GM19455 (cell line): ENCODE data around the gene LGALS9.

Source experiments
- ATAC-seq: cut with Tn5 transposase; IDR thresholded peaks from one replicate; pipeline ENCODE4 v1.9.1; 2021; ENCODE audit not compliant: unreplicated experiment

The LGALS9 gene

DNA sequence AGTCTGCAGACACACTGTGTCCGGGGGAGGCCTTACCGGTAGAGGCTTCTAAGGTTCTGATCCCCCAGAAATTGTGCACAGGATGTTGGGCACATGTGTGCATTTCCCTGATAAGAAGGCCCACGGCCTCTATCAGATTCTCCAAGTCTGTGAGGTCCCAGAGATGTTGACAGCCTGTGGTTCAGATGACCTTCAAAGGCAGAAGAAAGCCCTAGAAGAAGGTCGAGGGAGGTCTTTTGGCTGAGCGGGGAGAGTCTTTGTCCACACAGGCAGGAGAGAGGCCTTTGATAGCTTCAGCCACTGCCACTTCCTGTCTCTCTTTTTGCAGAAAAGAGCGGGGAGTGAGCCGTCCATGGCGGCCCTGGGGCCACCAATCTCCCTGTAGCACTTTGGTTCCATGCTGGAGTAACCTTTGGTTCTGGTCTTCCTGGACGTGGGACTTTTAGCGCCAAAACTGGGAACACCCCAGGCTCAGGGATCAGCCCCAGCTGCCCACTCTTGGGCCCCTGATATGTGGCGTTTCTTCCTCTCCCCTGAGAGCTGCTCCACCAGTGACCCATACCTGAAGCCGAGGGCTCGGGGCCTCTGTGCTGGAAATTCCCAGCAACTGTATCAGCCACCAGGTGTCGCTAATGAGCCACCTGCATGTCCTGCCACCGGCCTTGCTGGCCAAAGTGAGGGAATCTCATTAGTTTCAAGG is 28.1 kb upstream of the LGALS9 start:
- no peak for ATAC-seq

DNA sequence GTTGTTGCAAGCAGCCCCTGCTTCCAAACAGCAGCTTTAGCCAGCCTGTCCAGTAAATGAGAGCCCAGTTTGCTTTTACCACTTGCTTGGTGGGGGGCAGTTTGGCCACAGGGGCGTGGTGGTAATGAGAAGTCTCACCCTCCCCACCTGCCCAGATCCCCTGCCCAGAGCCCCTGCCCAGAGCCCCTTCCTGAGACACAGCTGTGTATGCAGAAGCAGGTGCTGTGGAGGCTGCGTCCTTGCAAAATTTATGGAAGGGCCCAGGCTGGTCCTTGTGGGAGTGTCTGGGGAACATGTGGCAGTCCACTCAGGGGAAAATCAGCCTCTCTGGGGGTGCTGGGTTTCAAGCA is 27.6 kb upstream of the LGALS9 start:
- no peak for ATAC-seq

GRCh38 chr17:27603880-27604794 is 26.9 kb upstream of the LGALS9 start:
- ATAC-seq: no peak

DNA sequence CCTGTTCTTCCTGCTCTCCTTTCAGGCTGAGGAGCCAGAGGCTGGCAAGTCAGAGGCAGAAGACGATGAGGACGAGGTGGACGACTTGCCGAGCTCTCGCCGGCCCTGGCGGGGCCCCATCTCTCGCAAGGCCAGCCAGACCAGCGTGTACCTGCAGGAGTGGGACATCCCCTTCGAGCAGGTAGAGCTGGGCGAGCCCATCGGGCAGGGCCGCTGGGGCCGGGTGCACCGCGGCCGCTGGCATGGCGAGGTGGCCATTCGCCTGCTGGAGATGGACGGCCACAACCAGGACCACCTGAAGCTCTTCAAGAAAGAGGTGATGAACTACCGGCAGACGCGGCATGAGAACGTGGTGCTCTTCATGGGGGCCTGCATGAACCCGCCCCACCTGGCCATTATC is 25.6 kb upstream of the LGALS9 start:
- no peak for ATAC-seq

DNA sequence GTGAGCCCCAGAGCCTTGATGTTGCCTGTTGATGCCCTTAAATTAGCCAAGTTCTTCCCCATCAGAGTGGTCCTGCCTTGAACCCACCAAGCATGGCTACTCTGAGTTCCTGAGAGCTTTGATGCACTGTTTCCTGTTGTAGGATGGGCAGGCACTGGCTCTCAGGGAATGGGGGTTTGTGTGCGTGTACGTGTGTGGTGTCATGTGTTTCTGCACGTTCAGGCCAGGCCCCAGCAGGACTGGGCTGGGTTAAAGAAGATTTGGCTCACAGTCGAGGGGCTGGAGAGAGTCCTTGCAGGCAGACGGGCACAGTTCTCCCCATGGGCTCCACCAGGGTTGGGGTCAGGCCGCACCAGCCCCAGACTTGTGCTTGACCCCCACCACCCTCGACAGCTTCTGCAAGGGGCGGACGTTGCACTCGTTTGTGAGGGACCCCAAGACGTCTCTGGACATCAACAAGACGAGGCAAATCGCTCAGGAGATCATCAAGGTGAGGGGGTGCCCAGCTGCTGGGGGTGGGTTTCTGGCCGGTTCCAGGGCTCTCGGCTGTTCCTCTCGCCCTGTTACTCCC is 23.4 kb upstream of the LGALS9 start:
- ATAC-seq: no peak

DNA sequence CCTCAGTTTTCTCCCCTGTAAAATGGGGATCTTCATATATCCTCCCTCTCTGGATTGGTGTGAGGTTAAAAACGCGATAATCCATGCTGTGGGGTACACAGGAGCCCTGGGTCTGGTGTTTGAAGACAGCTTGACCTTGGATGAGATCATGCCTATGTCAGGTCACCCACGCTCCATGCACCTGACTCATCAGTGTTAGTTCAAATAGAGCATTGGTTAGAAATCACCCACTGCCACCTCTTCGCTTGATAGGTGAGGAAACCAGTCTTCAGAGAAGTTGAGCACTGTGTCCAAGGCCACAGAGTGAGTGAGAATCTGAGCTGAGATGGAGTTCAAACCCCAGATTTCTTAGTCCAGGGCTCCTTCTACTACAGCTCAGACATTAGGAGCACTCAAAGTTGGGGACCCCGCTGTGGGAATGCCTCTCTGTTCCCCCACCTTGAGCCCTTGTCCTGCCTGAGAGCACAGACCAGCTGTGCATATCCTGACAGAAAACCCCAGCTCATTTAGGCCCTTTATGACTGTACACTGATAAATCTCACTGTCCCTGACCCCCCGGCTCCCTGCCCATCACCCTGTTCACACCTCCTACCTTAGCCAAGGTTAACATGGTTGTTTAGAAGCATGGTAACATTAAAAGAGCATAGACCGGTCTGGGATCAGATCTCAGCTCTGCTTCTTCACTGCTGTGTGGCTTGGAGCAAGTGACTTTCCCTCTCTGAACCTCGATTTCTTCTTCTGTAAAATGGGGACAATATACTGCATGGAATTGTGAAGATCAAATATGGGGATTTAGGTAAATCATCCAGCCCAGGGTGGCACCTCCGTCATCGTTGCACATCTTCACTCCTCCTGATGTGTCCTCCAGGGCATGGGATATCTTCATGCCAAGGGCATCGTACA is 22.4 kb upstream of the LGALS9 start:
- no peak for ATAC-seq

- ATAC-seq: no peak
Measured at GRCh38 chr17:27609611-27610303, 21.2 kb upstream of the LGALS9 start.

DNA sequence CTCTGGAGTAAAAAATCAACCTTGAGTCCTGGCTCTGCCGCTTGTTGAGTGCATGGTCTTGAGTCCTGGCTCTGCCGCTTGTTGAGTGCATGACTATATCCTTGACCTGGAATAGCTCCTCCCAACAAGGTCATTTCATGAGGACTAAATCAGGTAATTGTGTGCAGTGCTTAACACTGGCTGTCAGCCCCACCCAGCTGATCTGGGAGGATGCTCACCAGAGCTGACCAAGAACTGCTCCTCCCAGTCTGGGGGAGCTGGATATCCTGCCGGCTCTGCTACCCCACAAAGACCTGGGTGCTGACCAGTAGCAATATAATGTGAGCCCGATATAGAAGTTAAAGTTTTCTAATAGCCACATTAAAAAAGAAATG is 20.7 kb upstream of the LGALS9 start:
- no peak for ATAC-seq

DNA sequence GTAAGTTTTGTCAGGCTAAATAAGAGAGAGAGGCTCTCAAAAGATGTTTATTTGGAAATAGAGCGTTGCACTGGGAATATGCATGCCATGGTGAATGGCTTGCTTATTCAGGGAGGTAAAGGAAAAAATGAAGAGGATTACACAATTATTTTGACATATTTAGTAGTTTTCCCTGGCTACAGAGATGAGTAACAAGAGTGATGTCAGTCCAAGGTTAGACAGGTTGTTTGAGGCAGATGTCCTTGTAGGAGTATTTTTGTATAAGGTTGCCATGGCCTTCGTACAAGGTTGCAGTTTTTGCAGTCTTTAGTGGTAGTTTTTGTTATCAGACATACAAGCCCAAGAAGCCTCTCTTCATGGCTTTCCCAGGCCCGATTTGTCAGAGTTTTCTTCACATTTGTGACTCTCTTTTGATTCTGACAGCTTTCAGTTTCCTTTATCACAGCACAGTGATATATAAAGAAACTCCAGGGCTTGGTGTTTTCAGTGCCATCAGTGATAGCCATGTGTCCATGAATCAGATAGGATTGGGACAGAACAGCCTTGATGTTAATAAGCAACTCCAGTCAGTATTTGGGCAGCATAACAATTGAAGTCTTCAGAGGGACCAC is 18.7 kb upstream of the LGALS9 start:
- ATAC-seq: no peak

DNA sequence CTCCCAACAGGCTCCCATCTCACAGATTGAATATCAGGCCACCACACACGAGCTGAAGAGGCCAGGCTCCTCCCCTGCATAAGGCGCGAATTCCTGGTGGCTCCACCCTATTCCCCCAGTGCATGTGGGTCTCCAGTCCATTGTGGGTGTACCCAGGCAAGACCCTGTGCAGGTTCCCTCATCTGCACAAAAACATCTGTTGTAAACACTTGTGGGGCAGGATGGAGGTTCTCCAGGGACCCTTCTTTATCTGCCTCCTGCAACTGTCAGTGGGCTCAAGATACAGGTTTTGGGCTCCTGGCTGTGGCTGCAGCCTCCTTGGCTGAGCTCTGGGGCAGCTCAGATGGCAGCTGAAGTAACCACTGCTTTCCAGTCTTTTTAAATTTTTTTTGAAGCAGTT is 17.6 kb upstream of the LGALS9 start:
- no peak for ATAC-seq

- no peak for ATAC-seq
Measured at GRCh38 chr17:27615121-27615520, 15.9 kb upstream of the LGALS9 start.

GRCh38 chr17:27616414-27616813 is 14.6 kb upstream of the LGALS9 start:
- no peak for ATAC-seq

- ATAC-seq: no peak
Measured at GRCh38 chr17:27618417-27618816, 12.6 kb upstream of the LGALS9 start.

DNA sequence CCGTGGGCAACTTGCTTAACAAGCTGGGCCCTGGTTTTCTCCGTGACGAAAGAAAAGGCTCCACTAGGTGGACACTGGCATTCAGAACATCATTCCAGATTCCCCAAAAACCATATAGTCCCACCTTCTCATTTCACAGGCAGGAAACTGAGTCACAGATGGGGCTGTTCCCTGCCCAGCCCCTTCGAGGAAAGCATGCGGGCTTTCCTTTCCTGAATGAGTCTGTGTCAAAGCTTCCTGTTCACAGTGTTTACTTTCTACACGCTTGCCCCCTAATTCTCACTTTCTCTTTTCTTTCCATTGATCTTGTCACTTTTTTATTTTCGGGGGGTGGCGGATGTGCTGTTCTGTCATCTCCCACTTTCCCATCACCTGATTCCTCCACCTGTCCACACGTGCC is 10.3 kb upstream of the LGALS9 start:
- no peak for ATAC-seq

DNA sequence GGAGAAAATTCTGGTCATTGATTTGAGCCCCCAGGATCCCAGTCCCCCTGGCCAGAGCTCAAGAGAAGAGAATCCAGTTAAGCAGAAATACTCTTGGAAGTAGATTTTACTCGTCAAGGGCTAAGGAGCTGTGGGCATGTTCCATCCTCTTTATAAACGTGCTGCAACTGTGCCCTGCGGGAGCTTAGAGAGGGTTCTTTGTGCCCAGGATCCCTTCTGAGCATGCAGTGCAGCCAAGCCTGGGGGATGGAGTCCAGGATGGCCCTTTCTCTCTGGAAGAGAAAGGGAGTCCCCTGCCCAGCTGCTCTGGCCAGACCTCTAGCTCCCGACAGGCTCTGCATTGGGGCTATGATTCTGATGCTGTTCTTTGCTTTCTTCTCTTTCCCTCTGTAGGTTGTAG is 9.5 kb upstream of the LGALS9 start:
- ATAC-seq: no peak

- ATAC-seq: no peak
Measured at GRCh38 chr17:27621942-27622559, 8.9 kb upstream of the LGALS9 start.

- no peak for ATAC-seq
Measured at GRCh38 chr17:27622986-27623385, 8.0 kb upstream of the LGALS9 start.

GRCh38 chr17:27623614-27624013 is 7.4 kb upstream of the LGALS9 start:
- no peak for ATAC-seq

- no peak for ATAC-seq
Measured at GRCh38 chr17:27624539-27624938, 6.4 kb upstream of the LGALS9 start.

DNA sequence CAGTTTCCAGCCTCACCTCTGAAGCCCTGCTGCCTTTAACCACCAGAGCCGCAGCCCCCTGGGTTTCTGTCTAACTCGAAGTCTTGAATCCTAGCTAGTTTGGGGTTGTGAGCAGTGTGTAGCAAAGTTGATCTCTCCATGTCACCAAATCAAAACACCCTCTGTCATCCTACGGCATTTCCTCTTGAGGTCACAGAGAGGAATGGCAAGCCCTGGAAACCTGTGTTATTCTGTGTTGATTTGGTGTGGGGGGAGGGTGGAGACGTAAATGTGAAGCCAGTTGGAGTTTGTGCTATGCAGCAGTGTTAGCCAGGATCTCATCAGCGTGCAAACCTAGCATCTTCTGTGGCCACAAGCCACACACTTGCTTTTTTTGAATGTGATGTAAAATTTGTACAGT is 5.1 kb upstream of the LGALS9 start:
- ATAC-seq: no peak
